Brain pericyte (primary cell): ENCODE data around the gene RNU6-9.
A peak's percentile ranks its signal among the peaks of the same experiment; 100 is the strongest.

Experiments used
- DNase-seq: peaks from one replicate; pipeline ENCODE4 v3.0.0-alpha.2; 2012; ENCODE audit warnings: low read depth, low spot score

The RNU6-9 gene

GRCh38 chr19:918481-919198 lies 25.4 kb downstream of the RNU6-9 start:
- DNase-seq, result no peak

GRCh38 chr19:919199-920050 lies 26.1 kb downstream of the RNU6-9 start:
- no peak for DNase-seq

GRCh38 chr19:920051-920864 lies 27.0 kb downstream of the RNU6-9 start:
- no peak for DNase-seq

GRCh38 chr19:924553-925086 lies 31.3 kb downstream of the RNU6-9 start:
- no peak for DNase-seq

GRCh38 chr19:925087-925525 lies 31.8 kb downstream of the RNU6-9 start:
- no peak for DNase-seq

- no peak for DNase-seq
Observed at GRCh38 chr19:925526-926322, 32.4 kb downstream of the RNU6-9 start, which contains the start of gene ARID3A. Gene ARID3A (plus strand): TSS chr19:926035. CDS start chr19:929529, 3,494 bp downstream.

GRCh38 chr19:926323-926588 lies 33.0 kb downstream of the RNU6-9 start:
- no peak for DNase-seq

GRCh38 chr19:926589-927350 lies 33.5 kb downstream of the RNU6-9 start:
- no peak for DNase-seq

GRCh38 chr19:927351-927779 lies 34.1 kb downstream of the RNU6-9 start:
- DNase-seq, result no peak

- no peak for DNase-seq
Observed at GRCh38 chr19:927780-928401, 34.6 kb downstream of the RNU6-9 start.

- no peak for DNase-seq
Observed at GRCh38 chr19:928471-929202, 35.4 kb downstream of the RNU6-9 start.

- no peak for DNase-seq
Observed at GRCh38 chr19:929203-929890, 36.1 kb downstream of the RNU6-9 start.

- no peak for DNase-seq
Observed at GRCh38 chr19:929891-930258, 36.6 kb downstream of the RNU6-9 start.

- no peak for DNase-seq
Observed at GRCh38 chr19:931860-932647, 38.8 kb downstream of the RNU6-9 start.

- peak; percentile 86 for DNase-seq
Observed at GRCh38 chr19:932648-933552, 39.6 kb downstream of the RNU6-9 start.

GRCh38 chr19:933553-933882 lies 40.2 kb downstream of the RNU6-9 start:
- DNase-seq, result no peak
